ENCODE results near the gene HCN1. TPM values are rescaled to one million over a fixed set of nuclear protein-coding genes. Genes with fewer than 3 reads are reported as not detected.

HCN1 gene
- total and polyA plus RNA-seq, 2 of the 13 experiments (the other 11 are each of a cell fraction or from before 2014, with no cell fraction given) = not detected

GRCh38 chr5:45623832-45624231, 72.3 kb downstream of the HCN1 start (continued):
- no peak for TF ChIP-seq ZNF296 (CRISPR knock-in tag; conservative IDR thresholded peaks at IDR 0.05)
- no peak for TF ChIP-seq ZNF414 (CRISPR knock-in tag; IDR thresholded peaks at IDR 0.05)
- TF ChIP-seq ZC3H4 (CRISPR knock-in tag; IDR thresholded peaks at IDR 0.05; ENCODE audit: borderline replicate concordance) = no peak
- no peak for TF ChIP-seq NCOA1 (CRISPR knock-in tag; IDR thresholded peaks at IDR 0.05)
- no peak for TF ChIP-seq MTA3 (CRISPR knock-in tag; IDR thresholded peaks at IDR 0.05)

GRCh38 chr5:45622365-45622764, 73.8 kb downstream of the HCN1 start:
- ChIA-PET CTCF (ENCODE audit: low intra/inter-chr PET ratio, low total read pairs) (no interaction called here), POLR2A (no interaction called here)
- no peak for DNase-seq (ENCODE audit: low spot score)
- no peak for FAIRE-seq
- no TSS peak for BruUV-seq (replicated peaks)
- in situ Hi-C loops (cut with HindIII; ENCODE audit: extremely low pct_ligation_motif_present, low pct_unique_long_range_greater_than_20kb) (no loop called here), intact Hi-C loops (cut with micrococcal nuclease; ENCODE audit: unreplicated experiment) (no loop called here)
- no peak overlapping the region for H3K4me3 ChIP-seq (replicated peaks in 1 of 3; ENCODE audit: insufficient read depth in 1 of 3, low read depth in 2 of 3, low read length in 3 of 3)
- H3K79me2 ChIP-seq (ENCODE audit: insufficient read depth, low read length) = no peaks in the 10 kb centered on the region
- H3K36me3 ChIP-seq (replicated peaks in 1 of 2; ENCODE audit: control insufficient read depth in 1 of 2, insufficient read depth in 2 of 2, low read length in 2 of 2) = no peaks in the 10 kb centered on the region
- H2AFZ ChIP-seq (ENCODE audit: low read length) = no peak overlapping the region
- no peak overlapping the region for H3K9ac ChIP-seq (ENCODE audit: insufficient read depth, low read depth, low read length)
- peaks cover 60% of the 10 kb centered on the region for H3K9me3 ChIP-seq (ENCODE audit: low read length)
- no peaks in the 10 kb centered on the region for H3K27me3 ChIP-seq (ENCODE audit: control insufficient read depth in 1 of 2, insufficient read depth in 2 of 2, low read length in 2 of 2)
- no peak overlapping the region for H3K27ac ChIP-seq (ENCODE audit: extremely low read length, insufficient read depth, low read length)
- no peaks in the 10 kb centered on the region for H3K4me1 ChIP-seq (ENCODE audit: insufficient read depth, low read length)
- no peaks in the 10 kb centered on the region for H4K20me1 ChIP-seq (ENCODE audit: insufficient read depth, low read length)
- H3K4me2 ChIP-seq (ENCODE audit: low read depth, low read length) = no peak overlapping the region
- ATAC-seq = no peak
- TF ChIP-seq REPIN1 (CRISPR knock-in tag; IDR thresholded peaks at IDR 0.05; ENCODE audit: borderline replicate concordance, low read depth) = no peak
- TF ChIP-seq NFE2L2 (IDR thresholded peaks at IDR 0.05; ENCODE audit: low read length) = peak; percentile 79
- no peak for TF ChIP-seq HNF1B (CRISPR knock-in tag; IDR thresholded peaks at IDR 0.05)
- TF ChIP-seq ZNF574 (CRISPR knock-in tag; IDR thresholded peaks at IDR 0.05) = no peak
- no peak for TF ChIP-seq ZNF564 (CRISPR knock-in tag; IDR thresholded peaks at IDR 0.05)
- TF ChIP-seq LCORL (IDR thresholded peaks at IDR 0.05) = no peak
- TF ChIP-seq LCORL (CRISPR knock-in tag; IDR thresholded peaks at IDR 0.05) = no peak
- no peak for TF ChIP-seq CHCHD3 (CRISPR knock-in tag; IDR thresholded peaks at IDR 0.05)
- no peak for TF ChIP-seq ZNF746 (CRISPR knock-in tag; IDR thresholded peaks at IDR 0.05)
- TF ChIP-seq SALL2 (CRISPR knock-in tag; IDR thresholded peaks at IDR 0.05) = no peak
- TF ChIP-seq RFX5 (IDR thresholded peaks at IDR 0.05; ENCODE audit: low read depth, low read length) = no peak
- no peak for TF ChIP-seq KLF15 (CRISPR knock-in tag; IDR thresholded peaks at IDR 0.05; ENCODE audit: borderline replicate concordance)
- peak; percentile 78 to 89 for TF ChIP-seq MAFK (conservative IDR thresholded peaks at IDR 0.05 in 1 of 2, IDR thresholded peaks at IDR 0.05 in 1 of 2; ENCODE audit: low read length in 2 of 2)
- TF ChIP-seq KDM3A (CRISPR knock-in tag; IDR thresholded peaks at IDR 0.05; ENCODE audit: low read depth) = no peak
- TF ChIP-seq ZNF691 (CRISPR knock-in tag; IDR thresholded peaks at IDR 0.05; ENCODE audit: borderline replicate concordance, low read depth) = no peak
- no peak for TF ChIP-seq RARG (CRISPR knock-in tag; IDR thresholded peaks at IDR 0.05; ENCODE audit: low read depth)

Data from HepG2 (cell line).